ENCODE results near the gene ZIC3. TPM values are rescaled to one million over a fixed set of nuclear protein-coding genes. Genes with fewer than 3 reads are reported as not detected.

Gene ZIC3
- total RNA-seq, 1 donor from 2014 or later = not detected

DNA sequence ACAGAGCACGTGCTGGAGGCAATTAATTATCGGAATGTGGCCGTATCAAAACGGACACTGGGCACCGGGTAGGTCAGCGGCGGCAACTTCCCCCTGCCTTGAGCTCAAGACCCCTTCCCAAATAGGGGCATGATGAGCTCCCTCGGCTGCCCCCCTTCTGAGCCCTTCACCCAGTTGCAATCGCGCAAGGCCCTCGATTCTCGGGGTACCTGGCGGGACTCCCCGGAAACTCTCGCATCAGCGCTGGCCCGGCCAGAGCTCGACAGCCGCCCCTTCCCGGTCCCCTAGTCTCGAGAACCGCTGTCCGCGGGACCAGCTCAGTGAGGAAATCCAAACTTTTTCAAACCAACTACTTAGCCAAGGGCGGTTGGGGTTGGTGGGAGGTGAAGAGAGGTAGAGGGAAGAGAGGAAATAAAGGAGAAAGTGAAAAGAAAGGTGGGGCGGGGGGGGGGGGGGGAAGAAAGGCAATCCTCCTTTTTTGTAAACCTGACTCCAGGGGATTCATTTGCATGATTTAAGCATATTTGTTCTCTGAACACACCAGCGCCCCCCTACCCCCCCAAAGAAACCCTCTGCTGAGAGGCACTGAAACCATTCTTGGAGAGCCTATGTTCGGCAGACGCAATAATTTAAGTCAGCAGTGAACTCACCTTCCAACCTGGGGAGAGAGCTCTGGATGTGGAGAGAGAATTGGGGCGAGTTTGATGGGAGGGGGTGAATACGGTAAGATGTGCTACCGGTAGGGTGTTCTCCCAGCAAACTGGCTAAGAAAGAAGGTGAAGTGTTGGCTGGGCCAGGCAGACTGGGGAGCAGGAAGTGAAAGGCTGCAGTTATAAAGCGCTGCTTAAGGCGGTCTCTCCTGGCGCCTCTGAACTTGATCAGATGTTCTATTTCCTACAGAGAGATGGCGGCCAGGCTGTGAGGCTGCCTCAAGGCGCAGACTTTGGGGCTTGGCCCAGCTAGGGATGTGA is 2.0 kb upstream of the ZIC3 start:
- no peak overlapping the region for H3K27ac ChIP-seq
- H3K9me3 ChIP-seq = no peaks in the 10 kb centered on the region
- peaks cover 9% of the 10 kb centered on the region for H3K27me3 ChIP-seq
- H3K36me3 ChIP-seq = no peaks in the 10 kb centered on the region
- no peak for DNase-seq (ENCODE audit: extremely low spot score in 2 of 2)
- H3K4me1 ChIP-seq = peaks cover 20% of the 10 kb centered on the region
- no peak overlapping the region for H3K4me3 ChIP-seq
- TF ChIP-seq POLR2AphosphoS5 (IDR thresholded peaks at IDR 0.05; ENCODE audit: insufficient read depth in 1 of 2, low read depth in 1 of 2) (no peak), POLR2A (IDR thresholded peaks at IDR 0.05) (no peak)
- TF ChIP-seq, protein P1, sequence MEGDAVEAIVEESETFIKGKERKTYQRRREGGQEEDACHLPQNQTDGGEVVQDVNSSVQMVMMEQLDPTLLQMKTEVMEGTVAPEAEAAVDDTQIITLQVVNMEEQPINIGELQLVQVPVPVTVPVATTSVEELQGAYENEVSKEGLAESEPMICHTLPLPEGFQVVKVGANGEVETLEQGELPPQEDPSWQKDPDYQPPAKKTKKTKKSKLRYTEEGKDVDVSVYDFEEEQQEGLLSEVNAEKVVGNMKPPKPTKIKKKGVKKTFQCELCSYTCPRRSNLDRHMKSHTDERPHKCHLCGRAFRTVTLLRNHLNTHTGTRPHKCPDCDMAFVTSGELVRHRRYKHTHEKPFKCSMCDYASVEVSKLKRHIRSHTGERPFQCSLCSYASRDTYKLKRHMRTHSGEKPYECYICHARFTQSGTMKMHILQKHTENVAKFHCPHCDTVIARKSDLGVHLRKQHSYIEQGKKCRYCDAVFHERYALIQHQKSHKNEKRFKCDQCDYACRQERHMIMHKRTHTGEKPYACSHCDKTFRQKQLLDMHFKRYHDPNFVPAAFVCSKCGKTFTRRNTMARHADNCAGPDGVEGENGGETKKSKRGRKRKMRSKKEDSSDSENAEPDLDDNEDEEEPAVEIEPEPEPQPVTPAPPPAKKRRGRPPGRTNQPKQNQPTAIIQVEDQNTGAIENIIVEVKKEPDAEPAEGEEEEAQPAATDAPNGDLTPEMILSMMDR (IDR thresholded peaks at IDR 0.05) = no peak
- intact Hi-C loops (cut with DNase I) = no loop called here

- TF ChIP-seq, protein P1 (IDR thresholded peaks at IDR 0.05) = no peak
- TF ChIP-seq POLR2A (IDR thresholded peaks at IDR 0.05) = no peak
- Histone ChIP-seq H3K9me3 (no peaks in the 10 kb centered on the region), H3K4me3 (peak overlapping the region; percentile 52 to 56), H3K36me3 (no peaks in the 10 kb centered on the region), H3K4me1 (peaks cover 20% of the 10 kb centered on the region), H3K27me3 (peaks cover 9% of the 10 kb centered on the region), H3K27ac (no peak overlapping the region)
- intact Hi-C loops (cut with DNase I) = no loop called here
- DNase-seq (ENCODE audit: extremely low spot score in 2 of 2) = no peak
These were observed 516 bp upstream of the ZIC3 start for GRCh38 chrX:137565318-137565904.

DNA sequence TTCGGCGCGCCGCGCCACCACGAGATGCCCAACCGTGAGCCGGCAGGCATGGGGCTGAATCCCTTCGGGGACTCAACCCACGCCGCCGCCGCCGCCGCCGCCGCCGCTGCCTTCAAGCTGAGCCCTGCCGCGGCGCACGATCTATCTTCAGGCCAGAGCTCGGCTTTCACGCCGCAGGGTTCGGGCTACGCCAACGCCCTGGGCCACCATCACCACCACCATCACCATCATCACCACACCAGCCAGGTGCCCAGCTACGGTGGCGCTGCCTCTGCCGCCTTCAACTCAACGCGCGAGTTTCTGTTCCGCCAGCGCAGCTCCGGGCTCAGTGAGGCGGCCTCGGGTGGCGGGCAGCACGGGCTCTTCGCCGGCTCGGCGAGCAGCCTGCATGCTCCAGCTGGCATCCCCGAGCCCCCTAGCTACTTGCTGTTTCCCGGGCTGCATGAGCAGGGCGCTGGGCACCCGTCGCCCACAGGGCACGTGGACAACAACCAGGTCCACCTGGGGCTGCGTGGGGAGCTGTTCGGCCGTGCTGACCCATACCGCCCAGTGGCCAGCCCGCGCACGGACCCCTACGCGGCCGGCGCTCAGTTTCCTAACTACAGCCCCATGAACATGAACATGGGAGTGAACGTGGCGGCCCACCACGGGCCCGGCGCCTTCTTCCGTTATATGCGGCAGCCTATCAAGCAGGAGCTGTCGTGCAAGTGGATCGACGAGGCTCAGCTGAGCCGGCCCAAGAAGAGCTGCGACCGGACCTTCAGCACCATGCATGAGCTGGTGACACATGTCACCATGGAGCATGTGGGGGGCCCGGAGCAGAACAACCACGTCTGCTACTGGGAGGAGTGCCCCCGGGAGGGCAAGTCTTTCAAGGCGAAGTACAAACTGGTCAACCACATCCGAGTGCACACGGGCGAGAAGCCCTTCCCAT is 1.1 kb downstream of the ZIC3 start:
- intact Hi-C loops (cut with DNase I) = no loop called here
- peaks cover 20% of the 10 kb centered on the region for H3K4me1 ChIP-seq
- TF ChIP-seq, protein P1 (IDR thresholded peaks at IDR 0.05) = no peak
- TF ChIP-seq POLR2A (IDR thresholded peaks at IDR 0.05) = no peak
- TF ChIP-seq POLR2AphosphoS5 (IDR thresholded peaks at IDR 0.05; ENCODE audit: insufficient read depth in 1 of 2, low read depth in 1 of 2) = no peak
- H3K36me3 ChIP-seq = no peaks in the 10 kb centered on the region
- H3K4me3 ChIP-seq = peak overlapping the region; percentile 52 to 56
- H3K27ac ChIP-seq = no peak overlapping the region
- peaks cover 9% of the 10 kb centered on the region for H3K27me3 ChIP-seq
- no peak for DNase-seq (ENCODE audit: extremely low spot score in 2 of 2)
- H3K9me3 ChIP-seq = no peaks in the 10 kb centered on the region

DNA sequence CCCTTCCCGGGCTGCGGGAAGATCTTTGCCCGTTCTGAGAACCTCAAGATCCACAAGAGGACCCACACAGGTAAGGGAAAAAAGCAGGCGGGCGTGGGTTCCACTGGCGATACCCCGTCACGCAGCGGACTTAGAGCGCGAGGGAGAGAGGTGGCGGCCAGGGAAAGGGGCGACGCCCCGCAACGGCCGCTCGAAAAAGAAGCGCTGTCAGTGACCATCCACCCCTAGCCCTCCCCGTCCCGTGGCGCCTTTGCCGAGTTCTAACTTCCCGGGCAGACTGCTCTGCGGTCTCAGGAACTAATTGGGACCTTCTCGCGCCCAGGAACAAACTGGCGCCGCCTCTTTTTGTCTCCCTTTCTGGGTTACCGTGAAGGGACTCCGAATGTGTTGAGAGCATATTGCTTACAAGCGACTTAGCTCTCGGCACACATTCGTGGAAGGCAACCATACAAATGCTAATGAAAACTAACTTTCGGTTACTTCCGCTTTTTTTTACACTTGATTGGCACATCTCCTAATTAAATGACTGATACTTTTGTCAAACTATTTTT is 1.8 kb downstream of the ZIC3 start:
- TF ChIP-seq, protein P1 (IDR thresholded peaks at IDR 0.05) = no peak
- no peak for TF ChIP-seq POLR2AphosphoS5 (IDR thresholded peaks at IDR 0.05; ENCODE audit: insufficient read depth in 1 of 2, low read depth in 1 of 2)
- no peak for TF ChIP-seq POLR2A (IDR thresholded peaks at IDR 0.05)
- Histone ChIP-seq H3K36me3 (no peaks in the 10 kb centered on the region), H3K27me3 (peaks cover 9% of the 10 kb centered on the region), H3K27ac (no peak overlapping the region), H3K9me3 (no peaks in the 10 kb centered on the region), H3K4me3 (no peak overlapping the region), H3K4me1 (peaks cover 20% of the 10 kb centered on the region)
- intact Hi-C loops (cut with DNase I) = no loop called here
- DNase-seq (ENCODE audit: extremely low spot score in 2 of 2) = no peak

Data from vagina (tissue), 2 donors.